Lung (tissue), 12 donors: Measurements from ENCODE around the gene MORN2. TPM values are rescaled to one million over a fixed set of nuclear protein-coding genes. Genes with fewer than 3 reads are reported as not detected.

Experiments used
- ATAC-seq: fragments of 200-7000 bp; cut with Tn5 transposase; one replicate; pipeline ENCODE4 v1.9.1; 2020; ENCODE audit warnings: moderate number of reproducible peaks; ENCODE audit not compliant: insufficient read depth, low FRiP score
- DNase-seq, 3 donors: peaks; one replicate each; pipeline ENCODE4 v3.0.0-alpha.2; 2013 to 2017
- H3K27ac ChIP-seq, 2 donors: one replicate each; pipeline ENCODE4 v1.5.1; 2013; ENCODE audit warnings: mild to moderate bottlenecking in 2 of 2, moderate library complexity in 2 of 2, control low read depth in 1 of 2, inconsistent platforms in 1 of 2, low read depth in 1 of 2, low read length in 1 of 2
- H3K27me3 ChIP-seq, 3 donors: one replicate each; pipeline ENCODE4 v1.5.1; 2013; ENCODE audit warnings: low read length in 2 of 3; ENCODE audit not compliant: control insufficient read depth in 3 of 3, insufficient read depth in 3 of 3
- H3K36me3 ChIP-seq, 4 donors: one replicate each; pipeline ENCODE4 v1.5.1; 2013; ENCODE audit warnings: low read length in 4 of 4, mild to moderate bottlenecking in 1 of 4, moderate library complexity in 1 of 4; ENCODE audit not compliant: control insufficient read depth in 4 of 4, insufficient read depth in 4 of 4
- H3K4me1 ChIP-seq, 5 donors: one replicate each; pipeline ENCODE4 v1.5.1; 2013; ENCODE audit warnings: low read length in 5 of 5, mild to moderate bottlenecking in 2 of 5, moderate library complexity in 1 of 5; ENCODE audit not compliant: control insufficient read depth in 5 of 5, insufficient read depth in 5 of 5
- H3K4me3 ChIP-seq: one replicate; pipeline ENCODE4 v1.5.1; 2013; ENCODE audit warnings: mild to moderate bottlenecking, control low read depth, moderate library complexity
- H3K9ac ChIP-seq, 2 donors: one replicate each; pipeline ENCODE4 v1.5.1; 2013; ENCODE audit warnings: low read length in 2 of 2, control low read depth in 1 of 2; ENCODE audit not compliant: insufficient read depth in 1 of 2
- H3K9me3 ChIP-seq, 4 donors: one replicate each; pipeline ENCODE4 v1.5.1; 2013; ENCODE audit warnings: low read length in 3 of 4, mild to moderate bottlenecking in 1 of 4, moderate library complexity in 1 of 4; ENCODE audit not compliant: control insufficient read depth in 4 of 4, insufficient read depth in 3 of 4
- WGBS, 2 donors: extraction: QIAGEN DNeasy Blood & Tissue Kit; methylation state at CpG; one replicate each; pipeline ENCODE4 v1.1.7; 2013; 5-methylcytosine and 5-hydroxymethylcytosine counted together
- polyA plus RNA-seq, 2 donors: library from polyadenylated mRNA; stranded (reverse); fragments of 200-250 nt; gene quantifications; one replicate each; pipeline ENCODE4 v1.2.1, GENCODE V29; 2013
- total RNA-seq, 2 donors: library from RNA; depleted of rRNA in 1 of 2; stranded (reverse); fragments of >200 nt in 1 of 2; gene quantifications; one replicate each; pipeline ENCODE4 v1.2.1, GENCODE V29; 2014 to 2021
- TF ChIP-seq, protein P1 (sequence below): IDR thresholded peaks from 2 replicates; pipeline ENCODE4 v1.5.1; 2012; ENCODE audit warnings: mild to moderate bottlenecking; ENCODE audit errors: control extremely low read depth, extremely low read depth
- donor health status: control.
- donor health status: control.
- donor health status: Bipolar disorder and iron deficiency.
- donor health status: healthy.
- donor health status: DM: yes; HTN: yes; CAD: no.

MORN2 gene
- total and polyA plus RNA-seq, 4 donors = 28.1 to 60.7 (median 30.7) TPM

DNA sequence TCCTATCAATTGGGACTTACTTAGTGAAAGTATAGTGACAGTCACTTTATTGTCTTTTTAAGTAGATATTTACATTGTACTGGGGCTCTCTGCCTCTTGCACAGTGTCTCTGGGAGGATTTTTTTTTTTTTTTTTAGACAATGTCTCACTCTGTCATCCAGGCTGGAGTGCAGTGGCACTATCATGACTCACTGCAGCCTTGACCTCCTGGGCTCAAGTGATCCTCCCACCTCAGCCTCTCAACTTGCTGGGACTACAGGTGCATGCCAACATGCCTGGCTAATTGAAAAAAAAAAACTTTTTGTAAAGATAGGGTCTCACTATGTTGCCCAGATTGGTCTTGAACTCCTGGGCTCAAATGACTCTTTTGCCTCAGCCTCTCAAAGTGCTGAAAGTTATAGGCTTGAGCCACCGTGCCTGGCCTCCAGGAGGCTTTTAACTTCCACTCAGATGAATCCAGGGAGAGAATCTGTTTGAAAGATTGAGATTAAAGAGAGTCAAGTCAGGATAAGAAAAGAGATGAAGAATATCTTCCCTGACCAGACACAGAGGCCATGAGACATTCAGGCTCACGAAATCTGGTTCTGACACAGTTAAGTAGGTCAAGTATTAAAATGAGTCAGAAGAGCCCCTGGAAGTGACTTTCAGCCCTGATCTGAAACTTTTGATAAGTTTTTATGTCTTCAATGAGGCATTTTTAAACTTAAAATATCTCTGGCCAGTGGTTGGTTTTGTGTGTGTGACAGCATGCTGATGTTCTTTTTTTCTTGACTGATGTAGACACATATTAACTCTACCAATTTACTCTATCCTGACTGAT is 32.2 kb downstream of the MORN2 start:
- ATAC-seq = no peak
- WGBS, 2 donors = 78 to 95% methylated on average over 2 of the region's 2 CpGs
- DNase-seq = no peak
- Histone ChIP-seq H3K4me3 (no peak overlapping the region), H3K27ac (no peak overlapping the region), H3K9me3 (no peaks in the 10 kb centered on the region), H3K9ac (no peak overlapping the region), H3K4me1 (no peaks in the 10 kb centered on the region), H3K27me3 (no peaks in the 10 kb centered on the region), H3K36me3 (no peaks in the 10 kb centered on the region)
- TF ChIP-seq, protein P1, sequence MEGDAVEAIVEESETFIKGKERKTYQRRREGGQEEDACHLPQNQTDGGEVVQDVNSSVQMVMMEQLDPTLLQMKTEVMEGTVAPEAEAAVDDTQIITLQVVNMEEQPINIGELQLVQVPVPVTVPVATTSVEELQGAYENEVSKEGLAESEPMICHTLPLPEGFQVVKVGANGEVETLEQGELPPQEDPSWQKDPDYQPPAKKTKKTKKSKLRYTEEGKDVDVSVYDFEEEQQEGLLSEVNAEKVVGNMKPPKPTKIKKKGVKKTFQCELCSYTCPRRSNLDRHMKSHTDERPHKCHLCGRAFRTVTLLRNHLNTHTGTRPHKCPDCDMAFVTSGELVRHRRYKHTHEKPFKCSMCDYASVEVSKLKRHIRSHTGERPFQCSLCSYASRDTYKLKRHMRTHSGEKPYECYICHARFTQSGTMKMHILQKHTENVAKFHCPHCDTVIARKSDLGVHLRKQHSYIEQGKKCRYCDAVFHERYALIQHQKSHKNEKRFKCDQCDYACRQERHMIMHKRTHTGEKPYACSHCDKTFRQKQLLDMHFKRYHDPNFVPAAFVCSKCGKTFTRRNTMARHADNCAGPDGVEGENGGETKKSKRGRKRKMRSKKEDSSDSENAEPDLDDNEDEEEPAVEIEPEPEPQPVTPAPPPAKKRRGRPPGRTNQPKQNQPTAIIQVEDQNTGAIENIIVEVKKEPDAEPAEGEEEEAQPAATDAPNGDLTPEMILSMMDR = no peak

DNA sequence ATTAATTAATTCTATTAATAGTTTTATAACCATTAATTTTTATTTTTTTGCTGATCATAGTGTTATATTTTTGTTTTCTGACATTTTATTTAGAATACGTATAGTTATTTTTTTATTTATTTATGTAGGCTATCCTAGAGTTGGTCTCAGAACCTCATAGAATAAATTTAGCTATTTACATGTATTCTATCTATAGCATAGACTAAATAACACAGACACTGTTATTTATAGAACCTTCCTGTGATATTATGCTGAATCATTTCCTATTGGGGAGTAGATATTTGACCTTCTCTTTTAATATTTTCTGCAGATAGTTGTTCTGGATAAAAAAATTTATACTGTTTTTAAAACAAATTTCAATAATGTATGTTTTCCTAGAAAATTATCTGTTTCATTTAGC is 34.1 kb downstream of the MORN2 start:
- Histone ChIP-seq H3K4me1 (no peaks in the 10 kb centered on the region), H3K36me3 (no peaks in the 10 kb centered on the region), H3K4me3 (no peak overlapping the region), H3K9ac (no peak overlapping the region), H3K27ac (no peak overlapping the region), H3K9me3 (no peaks in the 10 kb centered on the region), H3K27me3 (no peaks in the 10 kb centered on the region)
- no peak for DNase-seq
- WGBS, 2 donors = 93 to 94% methylated on average over 1 of the region's 1 CpG
- no peak for ATAC-seq
- TF ChIP-seq, protein P1 = no peak

DNA sequence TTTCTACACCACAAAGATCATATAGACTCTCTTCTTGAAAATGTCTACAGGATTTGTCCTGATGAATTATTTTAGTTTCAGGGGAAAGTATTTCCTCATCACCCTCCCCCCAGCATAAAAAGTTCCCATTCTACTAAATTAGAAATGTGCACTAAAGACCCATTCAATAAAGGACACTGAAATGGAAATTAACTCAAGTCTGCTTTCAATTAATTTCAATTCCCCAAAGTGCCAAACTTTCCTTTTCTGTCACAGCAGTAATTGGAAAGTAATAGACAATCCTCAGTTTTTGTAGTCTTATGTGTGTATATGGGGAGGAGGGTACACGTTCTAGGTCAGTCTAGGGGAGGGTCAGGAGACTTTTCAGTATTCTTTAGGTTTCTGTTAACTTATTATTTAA is 35.4 kb downstream of the MORN2 start:
- TF ChIP-seq, protein P1 = no peak
- WGBS, 2 donors = 89 to 94% methylated on average over 1 of the region's 1 CpG

More for the DNA sequence above, 35.4 kb downstream of the MORN2 start:
- Histone ChIP-seq H3K9me3 (no peaks in the 10 kb centered on the region), H3K27ac (no peak overlapping the region), H3K9ac (no peak overlapping the region), H3K4me3 (no peak overlapping the region), H3K4me1 (no peaks in the 10 kb centered on the region), H3K27me3 (no peaks in the 10 kb centered on the region), H3K36me3 (no peaks in the 10 kb centered on the region)
- no peak for ATAC-seq
- no peak for DNase-seq
